Endothelial cell of umbilical vein (primary cell): ENCODE data around the gene ZFP57. TPM values are rescaled to one million over a fixed set of nuclear protein-coding genes. Genes with fewer than 3 reads are reported as not detected.
A peak's percentile ranks its signal among the peaks of the same experiment; 100 is the strongest.

Source experiments
- BruUV-seq: library from RNA; stranded (reverse); fragments of 400-500 nt; replicated peaks from 2 replicates; lab custom pipeline; 2021; lab: Mats Ljungman, UMichigan
- CTCF ChIA-PET: fragments of 300-600, 350-600 bp; sonication (Branson Sonifier 250); formaldehyde crosslinking; loops from one replicate; lab custom pipeline; 2021; ENCODE audit warnings: antibody characterized with exemption, inconsistent platforms; lab: Charles Lee
- POLR2A ChIA-PET: fragments of 300-600, 350-600 bp; sonication (Branson Sonifier 250); formaldehyde crosslinking; loops from one replicate; lab custom pipeline; 2021; ENCODE audit warnings: antibody characterized with exemption, inconsistent platforms; lab: Charles Lee
- DNase-seq: peaks from one replicate; pipeline ENCODE4 v3.0.0-alpha.2; 2011; ENCODE audit warnings: low read depth, low spot score
- FAIRE-seq: peaks from 2 replicates; lab custom pipeline; 2011; peaks lifted over from hg19 to GRCh38; lab: Jason Lieb, UNC
- H2AFZ ChIP-seq: 2 replicates; pipeline ENCODE4 v1.6.0; 2012; ENCODE audit warnings: low read depth, low read length, control low read depth, inconsistent platforms
- H3K27ac ChIP-seq: 2 replicates; pipeline ENCODE4 v1.5.1; 2011; ENCODE audit warnings: low read depth, mild to moderate bottlenecking, control low read depth, low read length, moderate library complexity; ENCODE audit not compliant: insufficient read depth
- H3K27me3 ChIP-seq, 2 experiments: 2 replicates each; pipeline versions ENCODE4 v1.6.0 to v1.6.1; 2011; ENCODE audit warnings: low read length in 2 of 2, mixed read lengths in 1 of 2; ENCODE audit not compliant: control insufficient read depth in 2 of 2, insufficient read depth in 2 of 2
- H3K36me3 ChIP-seq, 2 experiments: 2 replicates in 1 of 2; 3 replicates in 1 of 2; pipeline ENCODE4 v1.5.1; 2011; ENCODE audit warnings: low read length in 2 of 2, mild to moderate bottlenecking in 1 of 2, moderate library complexity in 1 of 2; ENCODE audit not compliant: control insufficient read depth in 2 of 2, insufficient read depth in 2 of 2; ENCODE audit errors: extremely low read depth in 1 of 2
- H3K4me1 ChIP-seq: 3 replicates; pipeline ENCODE4 v1.5.1; 2011; ENCODE audit warnings: mild to moderate bottlenecking, low read length; ENCODE audit not compliant: control insufficient read depth, insufficient read depth; ENCODE audit errors: extremely low read depth
- H3K4me2 ChIP-seq: 2 replicates; pipeline ENCODE4 v1.6.1; 2011; ENCODE audit warnings: low read length, control low read depth, mixed read lengths; ENCODE audit not compliant: insufficient read depth
- H3K4me3 ChIP-seq, 3 experiments: fragments of 200-600 bp in 1 of 3; sonication (generic), shearing (Covaris generic) in 1 of 3; replicated peaks in 1 of 3; 2 replicates each; pipeline ENCODE4 v1.5.1; 2011 to 2016; ENCODE audit warnings: control low read depth in 3 of 3, low read length in 3 of 3, mild to moderate bottlenecking in 2 of 3, inconsistent platforms in 1 of 3, low read depth in 1 of 3, moderate library complexity in 1 of 3; ENCODE audit not compliant: insufficient read depth in 1 of 3
- H3K79me2 ChIP-seq: 2 replicates; pipeline ENCODE4 v1.6.0; 2012; ENCODE audit warnings: low read length, inconsistent platforms; ENCODE audit not compliant: control insufficient read depth, insufficient read depth
- H3K9ac ChIP-seq: replicated peaks from 2 replicates; pipeline ENCODE3; 2011; ENCODE audit warnings: low read length, control low read depth; ENCODE audit not compliant: insufficient read depth; ENCODE audit errors: extremely low read depth
- H3K9me1 ChIP-seq: replicated peaks from 3 replicates; pipeline ENCODE4 v1.6.0; 2011; ENCODE audit warnings: mild to moderate bottlenecking, low read length; ENCODE audit not compliant: control insufficient read depth, insufficient read depth; ENCODE audit errors: extremely low read depth
- H3K9me3 ChIP-seq: replicated peaks from 2 replicates; pipeline ENCODE4 v1.5.1; 2012; ENCODE audit warnings: low read length, inconsistent platforms; ENCODE audit not compliant: control insufficient read depth, insufficient read depth
- H4K20me1 ChIP-seq: replicated peaks from 2 replicates; pipeline ENCODE3; 2011; ENCODE audit warnings: mild to moderate bottlenecking, low read length; ENCODE audit not compliant: control insufficient read depth, insufficient read depth; ENCODE audit errors: extremely low read depth
- EZH2 ChIP-seq: IDR thresholded peaks from 2 replicates; pipeline ENCODE4 v1.6.1; 2012; ENCODE audit warnings: borderline replicate concordance, low read depth, mild to moderate bottlenecking, moderate library complexity, low read length, inconsistent platforms; ENCODE audit not compliant: severe bottlenecking
- GATA2 ChIP-seq: IDR thresholded peaks from 2 replicates; pipeline ENCODE4 v1.7.0; 2011; ENCODE audit warnings: low read depth, mild to moderate bottlenecking, moderate library complexity, mixed read lengths, low read length; ENCODE audit not compliant: insufficient read length, insufficient read depth
- MYC ChIP-seq: IDR thresholded peaks from one replicate; pipeline ENCODE4 v1.6.1; 2011; ENCODE audit warnings: mild to moderate bottlenecking, low read depth, low read length
- POLR2A ChIP-seq: IDR thresholded peaks from 2 replicates; pipeline ENCODE4 v1.6.1; 2012; ENCODE audit warnings: low read depth, mild to moderate bottlenecking, control low read depth, low read length
- POLR2AphosphoS5 ChIP-seq: IDR thresholded peaks from 2 replicates; pipeline ENCODE4 v1.6.1; 2012; ENCODE audit warnings: low read depth, mild to moderate bottlenecking, control low read depth, low read length, moderate library complexity; ENCODE audit not compliant: insufficient read depth
- dilution Hi-C: fragments of 300-500 bp; cut with MboI; formaldehyde crosslinking; loops from one replicate; pipeline ENCODE4 v1.15.0; 2019; ENCODE audit warnings: low sequenced_read_pairs; ENCODE audit not compliant: extremely low pct_ligation_motif_present
- intact Hi-C: fragments of 100-400 bp; cut with micrococcal nuclease; formaldehyde crosslinking; loops from one replicate; pipeline ENCODE4 v1.10.0; 2022
- polyA plus RNA-seq, 4 experiments: library from polyadenylated mRNA; depleted of rRNA in 3 of 4; stranded (reverse) in 3 of 4; unstranded in 1 of 4; fragments of >200 nt; gene quantifications; 2 replicates each; pipeline versions ENCODE4 v1.2.1 to v1.2.3, GENCODE V29; 2011 to 2012; ENCODE audit warnings: missing spikeins in 1 of 4
- total RNA-seq: library from RNA; stranded (reverse); gene quantifications from 2 replicates; pipeline ENCODE4 v1.2.3, GENCODE V29; 2021
- TF ChIP-seq, protein P1 (sequence below): IDR thresholded peaks from 2 replicates; pipeline ENCODE4 v1.6.1; 2011; ENCODE audit not compliant: insufficient read depth, insufficient read length

ZFP57 gene
- total and polyA plus RNA-seq, 2 donors (not counting 3 experiments of a cell fraction or from before 2014, with no cell fraction given) = 0.07 TPM; not detected in 1

DNA sequence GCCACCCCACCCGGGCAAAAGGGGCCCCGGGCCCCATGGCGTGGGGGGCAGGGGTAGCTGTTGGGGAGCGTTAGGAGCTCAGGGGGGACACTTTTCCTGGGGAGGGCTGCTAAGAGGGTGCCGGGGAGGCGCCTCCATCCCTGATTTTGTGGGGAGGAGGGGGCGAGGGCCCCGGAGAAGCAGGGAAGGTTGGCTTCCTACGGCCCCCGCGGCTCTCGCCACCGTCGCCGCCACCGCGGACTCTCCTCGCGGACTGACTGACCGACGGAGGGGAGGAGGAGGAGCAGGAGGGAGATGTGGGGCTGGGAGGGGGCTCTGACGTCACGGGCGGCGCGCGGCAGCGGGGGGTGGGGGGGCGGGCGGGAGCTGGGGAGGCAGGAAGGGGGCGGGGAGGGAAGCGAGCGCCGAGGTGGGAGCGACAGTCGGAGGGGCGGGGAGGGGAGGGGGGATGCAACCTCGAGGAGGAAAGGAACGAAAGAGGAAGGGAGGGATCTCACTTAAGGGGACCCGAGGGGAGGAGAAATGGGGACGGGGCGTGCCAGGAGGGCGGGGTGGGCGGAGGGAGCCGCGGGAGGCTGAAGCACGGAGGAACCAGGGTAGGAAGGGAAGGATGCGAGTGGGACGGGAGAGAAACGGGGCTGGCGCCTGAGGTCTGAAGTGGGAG lies 53.1 kb downstream of the ZFP57 start:
- TF ChIP-seq GATA2 (no peak), POLR2A (peak; percentile 9)
- Histone ChIP-seq H3K27me3 (no peaks in the 10 kb centered on the region), H2AFZ (peak overlapping the region; percentile 79), H3K4me1 (peaks cover 28% of the 10 kb centered on the region), H3K9ac (peak overlapping the region; percentile 63), H3K9me3 (no peaks in the 10 kb centered on the region), H3K9me1 (no peaks in the 10 kb centered on the region), H3K79me2 (no peaks in the 10 kb centered on the region), H3K4me2 (peak overlapping the region; percentile 66), H4K20me1 (no peaks in the 10 kb centered on the region), H3K27ac (peak overlapping the region; percentile 37), H3K4me3 (peak overlapping the region; percentile 48 to 63 (median 58)), H3K36me3 (peaks cover 3 to 6% of the 10 kb centered on the region in 2 experiments)
- intact Hi-C loops = loop anchor here (2.0 to 5.0 kb wide), 2 partner anchors 611 to 1291 kb away; partner anchors contain the start of gene ZSCAN31
- POLR2A ChIA-PET = interaction anchor here (0.8 to 1.6 kb wide), 2 partner anchors 15 to 22 kb away, joined by 3 to 8 read pairs; no protein-coding TSS in a partner anchor
- peak; percentile 80 for DNase-seq
- BruUV-seq = TSS peak; percentile 16
- FAIRE-seq = peak; percentile 72
- CTCF ChIA-PET = interaction anchor here (0.7 to 3.8 kb wide), 6 partner anchors 7 to 76 kb away, joined by 3 to 23 read pairs (median 4); no protein-coding TSS in a partner anchor
- dilution Hi-C loops = no loop called here

DNA sequence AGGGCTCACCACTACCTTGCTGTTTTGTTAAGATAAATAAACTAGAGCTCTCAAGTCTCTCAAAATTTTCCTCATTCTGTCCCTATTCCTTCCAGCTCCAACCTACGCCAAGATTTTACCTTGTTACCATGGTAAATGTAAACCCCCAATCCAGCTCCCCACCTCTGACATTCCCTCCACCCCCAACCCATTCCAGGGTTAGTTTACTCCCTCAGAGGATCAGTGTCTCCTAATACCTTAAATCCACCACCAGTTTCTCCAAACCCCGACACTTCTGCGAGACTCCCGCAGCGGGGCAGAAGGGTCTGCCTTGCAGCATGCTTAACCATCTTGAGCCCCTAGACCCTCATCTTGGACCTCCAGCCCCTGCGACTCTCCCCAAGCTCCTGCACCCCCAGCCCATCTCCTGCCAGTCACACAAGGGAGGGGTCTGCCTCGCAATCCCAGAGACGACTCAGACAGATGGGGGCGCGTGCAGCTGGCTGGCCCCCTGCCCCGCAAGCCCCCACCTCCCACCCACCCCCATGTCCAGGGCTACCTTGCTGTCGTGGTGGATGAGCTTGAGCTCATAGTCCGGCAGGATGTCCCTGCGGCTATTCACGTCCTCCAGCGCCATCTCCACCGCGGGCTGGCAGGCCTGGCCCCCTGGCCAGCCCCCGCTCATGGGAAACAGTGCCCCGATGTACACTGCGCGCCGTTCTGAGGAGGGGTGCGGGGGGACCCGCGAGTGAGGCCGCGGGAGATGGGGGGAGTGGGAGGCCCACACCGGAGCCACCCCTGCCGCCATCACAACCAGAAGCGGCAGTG lies 53.8 kb downstream of the ZFP57 start:
- Histone ChIP-seq H4K20me1 (no peaks in the 10 kb centered on the region), H3K9me1 (no peaks in the 10 kb centered on the region), H3K9me3 (no peaks in the 10 kb centered on the region), H3K4me1 (peaks cover 28% of the 10 kb centered on the region), H3K9ac (peak overlapping the region; percentile 63), H3K4me3 (peak overlapping the region; percentile 48 to 63 (median 58)), H3K27ac (peak overlapping the region; percentile 37), H3K36me3 (peaks cover 3 to 6% of the 10 kb centered on the region in 2 experiments), H3K79me2 (no peaks in the 10 kb centered on the region), H3K4me2 (peak overlapping the region; percentile 66), H3K27me3 (no peaks in the 10 kb centered on the region), H2AFZ (peak overlapping the region; percentile 79)
- no peak for TF ChIP-seq POLR2AphosphoS5
- no peak for TF ChIP-seq POLR2A
- TF ChIP-seq, protein P1, sequence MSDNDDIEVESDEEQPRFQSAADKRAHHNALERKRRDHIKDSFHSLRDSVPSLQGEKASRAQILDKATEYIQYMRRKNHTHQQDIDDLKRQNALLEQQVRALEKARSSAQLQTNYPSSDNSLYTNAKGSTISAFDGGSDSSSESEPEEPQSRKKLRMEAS = no peak
- TF ChIP-seq GATA2 = no peak
- no peak for TF ChIP-seq EZH2
- TF ChIP-seq MYC = no peak
- dilution Hi-C loops = no loop called here
- FAIRE-seq (no peak), DNase-seq (no peak)
- intact Hi-C loops = loop anchor here (5.0 kb wide), 1 partner anchor 1290 kb away; the partner anchor contains the start of gene ZSCAN31
- no TSS peak for BruUV-seq
- POLR2A ChIA-PET = interaction anchor here (1.6 kb wide), 1 partner anchor 23 kb away, joined by 8 read pairs; no protein-coding TSS in a partner anchor
- CTCF ChIA-PET = interaction anchor here (1.2 to 3.8 kb wide), 4 partner anchors 9 to 27 kb away, joined by 3 to 23 read pairs (median 10); no protein-coding TSS in a partner anchor
